SK-N-SH (cell line): Measurements from ENCODE around the gene TGM2. TPM values are rescaled to one million over a fixed set of nuclear protein-coding genes. Genes with fewer than 3 reads are reported as not detected.
A peak's percentile ranks its signal among the peaks of the same experiment; 100 is the strongest.

Experiments
- CTCF ChIA-PET: fragments of 300-600, 350-600 bp; formaldehyde crosslinking; extraction: SDS; loops from one replicate; lab custom pipeline; 2021; lab: Yijun Ruan, JAX
- POLR2A ChIA-PET: fragments of 350-600 bp; sonication (Branson Sonifier 250); formaldehyde crosslinking; extraction: SDS; loops from one replicate; lab custom pipeline; 2020; ENCODE audit warnings: antibody characterized with exemption, inconsistent platforms; lab: Yijun Ruan, JAX
- DNase-seq: peaks from one replicate; pipeline ENCODE4 v3.0.0; 2012
- H2AFZ ChIP-seq: fragments of 200-600 bp; sonication (generic); 2 replicates; pipeline ENCODE4 v1.8.1; 2016; ENCODE audit warnings: antibody characterized with exemption, mild to moderate bottlenecking, low read depth
- H3F3A ChIP-seq: fragments of 200-600 bp; sonication (generic); replicated peaks from 2 replicates; pipeline ENCODE3; 2016; ENCODE audit warnings: antibody characterized with exemption, mild to moderate bottlenecking; ENCODE audit not compliant: insufficient read depth
- H3K27ac ChIP-seq, 2 experiments: fragments of 200-500 bp in 1 of 2; fragments of 200-600 bp in 1 of 2; sonication (Bioruptor generic) in 1 of 2; sonication (generic), shearing (Covaris generic) in 1 of 2; 2 replicates each; pipeline versions ENCODE4 v1.5.1 to v1.6.1; 2014 to 2016; ENCODE audit warnings: low read depth in 2 of 2, inconsistent platforms in 1 of 2, low read length in 1 of 2, mild to moderate bottlenecking in 1 of 2, mixed read lengths in 1 of 2
- H3K27me3 ChIP-seq: fragments of 200-600 bp; sonication (generic), shearing (Covaris generic); 2 replicates; pipeline ENCODE4 v1.6.1; 2016; ENCODE audit warnings: mixed run types; ENCODE audit not compliant: insufficient read depth
- H3K36me3 ChIP-seq, 2 experiments: fragments of 200-500 bp in 1 of 2; fragments of 200-600 bp in 1 of 2; sonication (Bioruptor generic) in 1 of 2; sonication (generic) in 1 of 2; replicated peaks in 1 of 2; 2 replicates each; pipeline versions ENCODE3 to v1.5.1; 2014 to 2016; ENCODE audit warnings: low read length in 1 of 2, mild to moderate bottlenecking in 1 of 2; ENCODE audit not compliant: insufficient read depth in 2 of 2, control insufficient read depth in 1 of 2
- H3K4me1 ChIP-seq, 2 experiments: fragments of 200-500 bp in 1 of 2; fragments of 200-600 bp in 1 of 2; sonication (Bioruptor generic) in 1 of 2; sonication (generic), shearing (Covaris generic) in 1 of 2; 2 replicates each; pipeline versions ENCODE4 v1.5.1 to v1.6.1; 2014 to 2016; ENCODE audit warnings: low read depth in 1 of 2, low read length in 1 of 2, mixed run types in 1 of 2; ENCODE audit not compliant: insufficient read depth in 2 of 2, control insufficient read depth in 1 of 2
- H3K4me2 ChIP-seq: fragments of 200-600 bp; sonication (generic), shearing (Covaris generic); 2 replicates; pipeline ENCODE4 v1.6.1; 2017; ENCODE audit warnings: mixed run types
- H3K4me3 ChIP-seq, 2 experiments: fragments of 200-500 bp in 1 of 2; fragments of 200-600 bp in 1 of 2; sonication (Bioruptor generic) in 1 of 2; sonication (generic), shearing (Covaris generic) in 1 of 2; 2 replicates each; pipeline versions ENCODE4 v1.5.1 to v1.8.1; 2014 to 2016; ENCODE audit warnings: low read depth in 2 of 2, inconsistent platforms in 1 of 2, low read length in 1 of 2, mild to moderate bottlenecking in 1 of 2, mixed read lengths in 1 of 2, moderate library complexity in 1 of 2
- H3K79me2 ChIP-seq: fragments of 200-600 bp; sonication (generic); 2 replicates; pipeline ENCODE4 v1.8.1; 2017; ENCODE audit warnings: mild to moderate bottlenecking; ENCODE audit not compliant: insufficient read depth
- H3K9ac ChIP-seq: fragments of 200-600 bp; sonication (generic); 2 replicates; pipeline ENCODE4 v1.6.1; 2017; ENCODE audit warnings: mixed run types
- H3K9me2 ChIP-seq: fragments of 200-600 bp; sonication (generic); 2 replicates; pipeline ENCODE4 v1.6.1; 2017; ENCODE audit warnings: mixed run types
- H3K9me3 ChIP-seq: fragments of 200-600 bp; sonication (generic); 2 replicates; pipeline ENCODE4 v1.6.1; 2017; ENCODE audit warnings: mixed run types, mild to moderate bottlenecking, moderate library complexity
- H4K20me1 ChIP-seq: fragments of 200-600 bp; sonication (generic); 2 replicates; pipeline ENCODE4 v1.6.1; 2017; ENCODE audit warnings: mild to moderate bottlenecking, mixed run types; ENCODE audit not compliant: insufficient read depth
- CTCF ChIP-seq: fragments of 200-600 bp; sonication (generic); IDR thresholded peaks from 2 replicates; pipeline ENCODE4 v1.6.1; 2017; ENCODE audit warnings: antibody characterized with exemption, mild to moderate bottlenecking, moderate library complexity
- MXI1 ChIP-seq: IDR thresholded peaks from 2 replicates; pipeline ENCODE4 v1.6.1; 2012; ENCODE audit warnings: mild to moderate bottlenecking, low read depth, low read length, improper control_type of control experiment
- POLR2AphosphoS5 ChIP-seq: IDR thresholded peaks from 2 replicates; pipeline ENCODE4 v1.6.1; 2012; ENCODE audit warnings: low read depth, low read length
- RAD21 ChIP-seq: IDR thresholded peaks from 2 replicates; pipeline ENCODE4 v1.6.1; 2012; ENCODE audit warnings: mild to moderate bottlenecking, low read length
- RCOR1 ChIP-seq: fragments of 150-350 bp; IDR thresholded peaks from 2 replicates; pipeline ENCODE4 v1.6.1; 2017; ENCODE audit warnings: antibody characterized with exemption, low read length
- RFX5 ChIP-seq: IDR thresholded peaks from 2 replicates; pipeline ENCODE4 v1.6.1; 2012; ENCODE audit warnings: mild to moderate bottlenecking, improper control_type of control experiment, low read length
- SIN3A ChIP-seq: IDR thresholded peaks from 2 replicates; pipeline ENCODE4 v1.6.1; 2012; ENCODE audit warnings: low read depth, mild to moderate bottlenecking, low read length, moderate library complexity, borderline replicate concordance
- SMC3 ChIP-seq: IDR thresholded peaks from 2 replicates; pipeline ENCODE4 v1.6.1; 2012; ENCODE audit warnings: low read depth, low read length, improper control_type of control experiment
- TCF12 ChIP-seq: IDR thresholded peaks from 2 replicates; pipeline ENCODE4 v1.4.0; 2012
- TEAD4 ChIP-seq: IDR thresholded peaks from 2 replicates; pipeline ENCODE4 v1.4.0; 2012; ENCODE audit warnings: mild to moderate bottlenecking, borderline replicate concordance; ENCODE audit not compliant: insufficient read depth
- USF2 ChIP-seq: fragments of 150-350 bp; IDR thresholded peaks from 2 replicates; pipeline ENCODE4 v1.6.1; 2017; ENCODE audit warnings: antibody characterized with exemption, low read length, low read depth, borderline replicate concordance
- YY1 ChIP-seq: IDR thresholded peaks from 2 replicates; pipeline ENCODE4 v1.4.0; 2012; ENCODE audit warnings: low read depth, mild to moderate bottlenecking
- ZBTB33 ChIP-seq: IDR thresholded peaks from 2 replicates; pipeline ENCODE4 v1.4.0; 2012; ENCODE audit warnings: low read depth, borderline replicate concordance
- WGBS: methylation state at CpG from one replicate; pipeline ENCODE4 v1.1.6; 2017; ENCODE audit warnings: low lambda C conversion rate; 5-methylcytosine and 5-hydroxymethylcytosine counted together
- polyA plus RNA-seq, 3 experiments: library from polyadenylated mRNA; depleted of rRNA; stranded (reverse); fragments of >200 nt; gene quantifications; 2 replicates each; pipeline ENCODE4 v1.2.3, GENCODE V29; 2012
- TF ChIP-seq, protein P1 (sequence below): IDR thresholded peaks from 2 replicates; pipeline ENCODE4 v1.4.0; 2012; ENCODE audit warnings: low read depth

Gene TGM2
- polyA plus RNA-seq, 1 of the 3 experiments (the other 2 are of a cell fraction) = 676 TPM

GRCh38 chr20:38155811-38156210 lies 9.3 kb downstream of the TGM2 start:
- no peak overlapping the region for H2AFZ ChIP-seq
- peaks cover 15% of the 10 kb centered on the region; the same call in 1 of the 2 replicates for H3K79me2 ChIP-seq
- H3K4me2 ChIP-seq = no peak overlapping the region
- H3K9ac ChIP-seq = no peak overlapping the region
- H3K9me2 ChIP-seq = no peaks in the 10 kb centered on the region
- H3K36me3 ChIP-seq = peaks cover 41 to 49% of the 10 kb centered on the region in 2 experiments
- H3F3A ChIP-seq = peaks cover 59% of the 10 kb centered on the region
- no peaks in the 10 kb centered on the region for H4K20me1 ChIP-seq
- 97% methylated on average over 4 of the region's 13 CpGs for WGBS
- DNase-seq = no peak
- H3K27me3 ChIP-seq = no peaks in the 10 kb centered on the region
- CTCF ChIA-PET = interaction anchor here (0.7 to 2.7 kb wide), 4 partner anchors 9 to 82 kb away, joined by 3 to 21 read pairs (median 6); partner anchors contain the start of gene TGM2
- H3K9me3 ChIP-seq = no peaks in the 10 kb centered on the region
- TF ChIP-seq RFX5 (no peak), CTCF (no peak), MXI1 (no peak), YY1 (no peak), POLR2AphosphoS5 (no peak), RAD21 (no peak), SMC3 (no peak), TCF12 (no peak), ZBTB33 (no peak), USF2 (no peak), TEAD4 (no peak), RCOR1 (no peak), SIN3A (no peak)
- TF ChIP-seq, protein P1, sequence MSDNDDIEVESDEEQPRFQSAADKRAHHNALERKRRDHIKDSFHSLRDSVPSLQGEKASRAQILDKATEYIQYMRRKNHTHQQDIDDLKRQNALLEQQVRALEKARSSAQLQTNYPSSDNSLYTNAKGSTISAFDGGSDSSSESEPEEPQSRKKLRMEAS = no peak
- TF ChIP-seq, all 33 proteins: peak for 0
- Histone ChIP-seq H3K27ac (peak overlapping the region in 1 of 2 experiments; percentile 86; a peak in 1 of 4 replicates), H3K4me3 (no peak overlapping the region), H3K4me1 (peaks cover 41 to 44% of the 10 kb centered on the region in 2 experiments)
- POLR2A ChIA-PET = no interaction called here
